ENCODE data around the gene ZNF428. TPM values are rescaled to one million over a fixed set of nuclear protein-coding genes. Genes with fewer than 3 reads are reported as not detected.

Gene ZNF428
- total and polyA plus RNA-seq, 8 donors: 12.0 to 55.0 (median 19.4) TPM

DNA sequence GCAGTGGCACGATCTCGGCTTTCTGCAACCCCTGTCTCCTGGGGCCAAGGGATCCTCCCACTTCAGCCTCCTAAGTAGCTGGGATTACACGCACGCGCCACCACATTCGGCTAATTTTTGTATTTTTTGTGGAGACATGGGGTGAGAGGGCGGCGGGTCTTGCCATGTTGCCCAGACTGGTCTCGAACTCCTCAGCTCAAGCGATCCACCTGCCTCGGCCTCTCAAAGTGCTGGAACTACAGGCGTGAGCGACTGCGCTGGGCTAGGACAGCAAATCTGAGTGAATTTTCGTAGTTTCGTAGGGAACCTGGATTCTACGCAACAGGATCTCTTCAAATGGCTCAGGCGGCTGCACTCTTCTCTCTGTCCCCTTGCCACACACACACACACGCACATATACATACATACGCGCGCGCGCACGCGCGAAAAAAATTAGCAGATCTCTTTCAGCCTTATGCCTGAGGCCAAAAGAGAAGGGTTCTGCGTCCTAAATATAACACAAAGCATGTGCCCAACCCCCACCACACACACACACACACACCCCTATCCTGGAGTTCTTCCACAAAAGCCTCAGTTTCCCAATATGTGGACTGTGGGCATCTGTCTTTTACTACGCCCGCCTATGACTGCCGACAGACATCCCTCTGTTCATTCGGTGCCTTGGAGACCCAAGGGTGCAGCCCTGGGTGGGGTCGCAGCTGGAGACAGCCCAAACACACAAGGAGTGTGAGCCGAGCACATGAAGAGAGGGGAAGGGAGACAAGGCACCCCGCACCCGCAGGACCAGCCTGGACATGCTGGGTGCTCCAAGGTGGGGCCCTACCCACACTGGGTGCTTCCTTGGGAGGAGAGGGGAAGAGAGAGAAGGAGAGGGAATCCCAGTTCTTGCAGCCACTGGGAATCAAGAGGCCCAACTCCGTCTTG lies 43.2 kb downstream of the ZNF428 start:
- DNase-seq (peak in 1 of 6 donors; percentile 28), FAIRE-seq (no peak), ATAC-seq (peak in 2 of 4 donors; percentile 1 to 4)
- WGBS, 2 donors: 64 to 67% methylated on average over 37 of the region's 37 CpGs
- H3K27me3 ChIP-seq: no peaks in the 10 kb centered on the region
- no peaks in the 10 kb centered on the region for H3K9me3 ChIP-seq
- intact Hi-C loops (cut with DNase I): no loop called here
- H3K27ac ChIP-seq: peak overlapping the region in 3 of 4 donors; percentile 7 to 62 (median 54)
- TF ChIP-seq, protein P1, sequence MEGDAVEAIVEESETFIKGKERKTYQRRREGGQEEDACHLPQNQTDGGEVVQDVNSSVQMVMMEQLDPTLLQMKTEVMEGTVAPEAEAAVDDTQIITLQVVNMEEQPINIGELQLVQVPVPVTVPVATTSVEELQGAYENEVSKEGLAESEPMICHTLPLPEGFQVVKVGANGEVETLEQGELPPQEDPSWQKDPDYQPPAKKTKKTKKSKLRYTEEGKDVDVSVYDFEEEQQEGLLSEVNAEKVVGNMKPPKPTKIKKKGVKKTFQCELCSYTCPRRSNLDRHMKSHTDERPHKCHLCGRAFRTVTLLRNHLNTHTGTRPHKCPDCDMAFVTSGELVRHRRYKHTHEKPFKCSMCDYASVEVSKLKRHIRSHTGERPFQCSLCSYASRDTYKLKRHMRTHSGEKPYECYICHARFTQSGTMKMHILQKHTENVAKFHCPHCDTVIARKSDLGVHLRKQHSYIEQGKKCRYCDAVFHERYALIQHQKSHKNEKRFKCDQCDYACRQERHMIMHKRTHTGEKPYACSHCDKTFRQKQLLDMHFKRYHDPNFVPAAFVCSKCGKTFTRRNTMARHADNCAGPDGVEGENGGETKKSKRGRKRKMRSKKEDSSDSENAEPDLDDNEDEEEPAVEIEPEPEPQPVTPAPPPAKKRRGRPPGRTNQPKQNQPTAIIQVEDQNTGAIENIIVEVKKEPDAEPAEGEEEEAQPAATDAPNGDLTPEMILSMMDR (IDR thresholded peaks at IDR 0.05): no peak
- no peaks in the 10 kb centered on the region for H3K36me3 ChIP-seq
- peaks cover 0 to 7% (median 7%) of the 10 kb centered on the region in 3 donors for H3K4me1 ChIP-seq
- H3K4me3 ChIP-seq: peak overlapping the region in 2 of 4 donors; percentile 69 to 82

DNA sequence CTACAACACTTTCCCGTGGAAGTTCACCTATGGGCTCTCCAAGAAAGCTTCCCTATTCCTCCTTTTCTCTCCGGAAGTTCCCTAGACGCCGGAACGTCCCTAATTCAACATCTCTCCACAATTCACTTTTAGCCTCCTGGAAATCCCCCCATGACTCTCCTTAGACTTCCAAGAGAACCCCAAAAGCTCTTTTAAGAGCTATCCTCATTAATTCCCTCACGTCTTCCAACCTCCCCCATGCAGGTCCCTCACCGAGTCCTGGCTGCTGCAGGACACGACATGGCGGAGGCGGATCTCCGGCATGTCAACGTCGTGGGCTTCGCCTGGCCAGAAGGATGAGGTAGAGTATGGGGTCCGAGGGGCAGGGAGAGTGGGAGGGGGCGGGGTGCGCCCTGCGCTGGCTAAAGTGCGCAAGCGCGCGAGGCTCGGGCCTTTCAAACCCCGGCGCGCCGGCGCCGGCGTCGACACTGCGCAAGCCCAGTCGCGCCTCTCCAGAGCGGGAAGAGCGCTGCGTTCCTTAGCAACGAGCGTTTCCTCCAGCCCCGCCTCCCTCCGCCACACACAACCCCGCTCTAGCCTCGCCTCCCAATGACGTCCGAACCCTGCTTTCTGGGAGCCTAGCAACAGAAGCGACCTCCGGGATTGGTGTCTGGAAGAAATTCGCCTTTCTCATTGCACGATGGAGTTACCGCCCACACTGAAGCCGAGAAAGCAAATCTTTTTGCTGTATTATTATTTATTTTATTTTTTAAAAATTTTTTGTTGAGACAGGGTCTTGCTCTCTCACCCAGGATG lies 44.1 kb downstream of the ZNF428 start, which contains the start of the genes PINLYP and XRCC1:
TSS of gene PINLYP (plus strand) at position 646 of the 795 bp plus-strand sequence. CDS start 1,391 bp downstream, outside the sequence.
TSS of gene XRCC1 (minus strand) at position 372 of the 795 bp plus-strand sequence. CDS start at position 303, 69 bp downstream.
- peak; percentile 97 for FAIRE-seq
- no peaks in the 10 kb centered on the region for H3K9me3 ChIP-seq
- H3K36me3 ChIP-seq: no peaks in the 10 kb centered on the region
- H3K4me1 ChIP-seq: peaks cover 0 to 7% (median 7%) of the 10 kb centered on the region in 3 donors
- peak; percentile 96 to 99 (median 98) for DNase-seq
- intact Hi-C loops (cut with DNase I): no loop called here
- peak within 1 kb of the TSS; percentile 54 to 71 (median 60) for H3K27ac ChIP-seq
- 0% methylated on average over 51 of the region's 51 CpGs for WGBS, 2 donors
- H3K4me3 ChIP-seq: peak within 1 kb of the TSS; percentile 51 to 82 (median 71)
- peak; percentile 99 for ATAC-seq
- TF ChIP-seq, protein P1 (IDR thresholded peaks at IDR 0.05): no peak
- H3K27me3 ChIP-seq: no peaks in the 10 kb centered on the region

DNA sequence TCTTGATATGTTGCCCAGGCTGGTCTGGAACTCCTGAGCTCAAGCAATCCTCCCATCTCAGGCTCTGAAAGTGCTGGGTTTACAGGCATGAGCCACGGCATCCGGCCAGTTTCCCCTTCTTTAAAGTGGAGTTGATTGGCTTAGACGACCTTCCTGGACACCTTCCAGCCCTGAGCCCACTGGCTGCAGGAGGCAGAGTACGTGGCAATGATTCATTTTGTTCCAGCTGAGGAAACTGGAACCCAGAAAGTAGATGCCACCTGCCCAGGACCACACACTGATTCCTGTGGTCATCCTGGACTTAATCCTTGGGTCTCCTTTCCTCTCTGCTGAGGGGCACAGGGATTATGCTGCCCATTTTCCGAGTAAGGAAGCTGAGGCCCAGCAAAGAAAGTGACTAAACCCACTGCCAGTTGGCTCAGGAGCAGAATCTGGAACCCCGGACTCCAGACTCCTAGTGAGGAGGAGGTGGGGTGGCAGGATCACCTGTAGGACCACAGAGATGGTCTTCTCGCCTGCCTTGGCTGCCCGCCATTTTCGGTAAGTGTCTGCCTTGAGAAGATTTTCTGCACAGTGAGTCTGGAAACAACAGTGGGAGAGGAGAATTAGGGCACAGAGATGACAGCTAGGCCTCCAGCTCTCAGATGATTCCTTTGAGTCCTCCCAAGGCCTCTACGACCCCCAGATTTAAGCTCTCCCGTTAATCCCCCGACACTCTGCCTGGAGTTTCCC lies 44.8 kb downstream of the ZNF428 start:
- no peak for ATAC-seq
- intact Hi-C loops (cut with DNase I): no loop called here
- Histone ChIP-seq H3K36me3 (no peaks in the 10 kb centered on the region), H3K27ac (peak overlapping the region; percentile 53 to 71 (median 60)), H3K4me1 (peaks cover 0 to 7% (median 7%) of the 10 kb centered on the region in 3 donors), H3K4me3 (peak overlapping the region; percentile 51 to 82 (median 71)), H3K27me3 (no peaks in the 10 kb centered on the region), H3K9me3 (no peaks in the 10 kb centered on the region)
- FAIRE-seq: no peak
- TF ChIP-seq, protein P1 (IDR thresholded peaks at IDR 0.05): no peak
- peak in 1 of 6 donors; percentile 49 for DNase-seq
- 22 to 25% methylated on average over 12 of the region's 12 CpGs for WGBS, 2 donors

DNA sequence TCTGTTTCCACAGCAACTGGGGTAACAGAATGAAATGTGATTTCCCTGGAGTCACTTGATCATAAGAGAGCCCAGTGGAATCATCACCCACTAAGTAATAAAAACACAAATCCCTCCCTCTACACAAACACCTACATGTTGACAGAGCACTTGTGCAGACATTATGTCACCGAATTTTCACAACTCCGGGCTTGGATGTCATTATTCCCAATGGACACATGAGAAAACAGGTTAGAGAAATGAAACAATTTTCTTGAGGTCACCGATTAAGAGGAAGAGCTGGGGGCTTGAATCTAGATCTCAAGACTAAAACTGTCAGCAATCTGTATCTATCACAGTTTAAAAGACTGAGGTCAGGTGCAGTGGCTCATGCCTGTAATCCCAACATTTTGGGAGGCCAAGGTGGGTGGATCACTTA lies 47.2 kb downstream of the ZNF428 start:
- Histone ChIP-seq H3K4me3 (no peak overlapping the region), H3K36me3 (no peaks in the 10 kb centered on the region), H3K9me3 (no peaks in the 10 kb centered on the region), H3K27me3 (no peaks in the 10 kb centered on the region), H3K4me1 (peaks cover 0 to 7% (median 7%) of the 10 kb centered on the region in 3 donors), H3K27ac (no peak overlapping the region)
- WGBS, 2 donors: 79 to 81% methylated on average over 3 of the region's 3 CpGs
- DNase-seq (no peak), FAIRE-seq (no peak), ATAC-seq (peak in 1 of 4 donors; percentile 7)
- TF ChIP-seq, protein P1 (IDR thresholded peaks at IDR 0.05): no peak
- intact Hi-C loops (cut with DNase I): no loop called here

Measured in pancreas (tissue), 10 donors.